ENCODE data around the gene KCNQ1. TPM values are rescaled to one million over a fixed set of nuclear protein-coding genes. Genes with fewer than 3 reads are reported as not detected.

The KCNQ1 gene
- total RNA-seq, 1 experiment from 2014 or later, result 9.2 TPM

DNA sequence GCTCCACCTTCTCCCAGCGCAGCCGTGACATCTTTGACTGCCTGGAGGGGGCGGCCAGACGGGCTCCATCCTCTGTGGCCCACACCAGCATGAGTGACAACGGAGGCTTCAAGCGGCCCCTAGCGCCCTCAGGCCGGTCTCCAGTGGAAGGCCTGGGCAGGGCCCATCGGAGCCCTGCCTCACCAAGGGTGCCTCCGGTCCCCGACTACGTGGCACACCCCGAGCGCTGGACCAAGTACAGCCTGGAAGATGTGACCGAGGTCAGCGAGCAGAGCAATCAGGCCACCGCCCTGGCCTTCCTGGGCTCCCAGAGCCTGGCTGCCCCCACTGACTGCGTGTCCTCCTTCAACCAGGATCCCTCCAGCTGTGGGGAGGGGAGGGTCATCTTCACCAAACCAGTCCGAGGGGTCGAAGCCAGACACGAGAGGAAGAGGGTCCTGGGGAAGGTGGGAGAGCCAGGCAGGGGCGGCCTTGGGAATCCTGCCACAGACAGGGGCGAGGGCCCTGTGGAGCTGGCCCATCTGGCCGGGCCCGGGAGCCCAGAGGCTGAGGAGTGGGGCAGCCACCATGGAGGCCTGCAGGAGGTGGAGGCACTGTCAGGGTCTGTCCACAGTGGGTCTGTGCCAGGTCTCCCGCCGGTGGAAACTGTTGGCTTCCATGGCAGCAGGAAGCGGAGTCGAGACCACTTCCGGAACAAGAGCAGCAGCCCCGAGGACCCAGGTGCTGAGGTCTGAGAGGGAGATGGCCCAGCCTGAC lies 41.7 kb upstream of the KCNQ1 start:
- no TSS peak for BruUV-seq (replicated peaks)
- Mint-ChIP-seq H3K27me3 (ENCODE audit: unreplicated experiment) (peaks cover 16% of the 10 kb centered on the region), H3K36me3 (ENCODE audit: insufficient read depth, unreplicated experiment) (peaks cover 58% of the 10 kb centered on the region), H3K9me3 (ENCODE audit: low read depth, unreplicated experiment) (no peaks in the 10 kb centered on the region), H3K4me1 (ENCODE audit: low read depth, unreplicated experiment) (no peaks in the 10 kb centered on the region), H3K4me3 (ENCODE audit: low read depth, unreplicated experiment) (peak overlapping the region; percentile 9), H3K27ac (ENCODE audit: unreplicated experiment) (no peak overlapping the region)
- intact Hi-C loops (cut with micrococcal nuclease; ENCODE audit: unreplicated experiment), result no loop called here
- CTCF ChIA-PET, result interaction anchor here (0.6 kb wide), 1 partner anchor 98 kb away, joined by 3 read pairs; no protein-coding TSS in a partner anchor
- TF ChIP-seq, protein P1, sequence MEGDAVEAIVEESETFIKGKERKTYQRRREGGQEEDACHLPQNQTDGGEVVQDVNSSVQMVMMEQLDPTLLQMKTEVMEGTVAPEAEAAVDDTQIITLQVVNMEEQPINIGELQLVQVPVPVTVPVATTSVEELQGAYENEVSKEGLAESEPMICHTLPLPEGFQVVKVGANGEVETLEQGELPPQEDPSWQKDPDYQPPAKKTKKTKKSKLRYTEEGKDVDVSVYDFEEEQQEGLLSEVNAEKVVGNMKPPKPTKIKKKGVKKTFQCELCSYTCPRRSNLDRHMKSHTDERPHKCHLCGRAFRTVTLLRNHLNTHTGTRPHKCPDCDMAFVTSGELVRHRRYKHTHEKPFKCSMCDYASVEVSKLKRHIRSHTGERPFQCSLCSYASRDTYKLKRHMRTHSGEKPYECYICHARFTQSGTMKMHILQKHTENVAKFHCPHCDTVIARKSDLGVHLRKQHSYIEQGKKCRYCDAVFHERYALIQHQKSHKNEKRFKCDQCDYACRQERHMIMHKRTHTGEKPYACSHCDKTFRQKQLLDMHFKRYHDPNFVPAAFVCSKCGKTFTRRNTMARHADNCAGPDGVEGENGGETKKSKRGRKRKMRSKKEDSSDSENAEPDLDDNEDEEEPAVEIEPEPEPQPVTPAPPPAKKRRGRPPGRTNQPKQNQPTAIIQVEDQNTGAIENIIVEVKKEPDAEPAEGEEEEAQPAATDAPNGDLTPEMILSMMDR (IDR thresholded peaks at IDR 0.05; ENCODE audit: unreplicated experiment), result no peak
- DNase-seq, result no peak

DNA sequence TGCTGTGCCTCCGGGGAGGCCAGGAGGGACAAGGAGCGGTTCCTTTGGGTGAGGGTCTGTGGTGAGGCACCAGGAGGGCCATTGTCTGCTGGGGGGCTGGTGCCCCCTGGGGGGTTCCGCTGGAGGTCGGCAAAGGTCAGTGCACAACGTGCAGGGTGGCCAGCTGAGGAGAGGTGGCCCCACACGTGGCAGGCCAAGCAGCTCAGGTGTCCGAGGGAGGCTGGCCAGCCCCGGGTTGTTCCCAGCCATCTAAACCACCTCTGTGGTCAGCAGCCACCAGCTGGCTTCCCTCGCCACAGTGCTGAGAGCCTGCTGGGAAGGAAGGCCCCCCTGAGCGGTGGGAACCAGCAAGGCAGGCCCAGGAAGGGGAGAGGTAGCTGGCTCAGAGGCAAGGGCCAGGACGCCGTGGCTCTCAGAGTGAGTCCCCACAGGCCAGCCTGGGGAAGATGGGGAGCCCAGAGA lies 40.0 kb upstream of the KCNQ1 start:
- no peak for DNase-seq
- H3K36me3 Mint-ChIP-seq (ENCODE audit: insufficient read depth, unreplicated experiment), result peaks cover 49% of the 10 kb centered on the region
- H3K9me3 Mint-ChIP-seq (ENCODE audit: low read depth, unreplicated experiment), result no peaks in the 10 kb centered on the region
- peaks cover 32% of the 10 kb centered on the region for H3K27me3 Mint-ChIP-seq (ENCODE audit: unreplicated experiment)
- no peak overlapping the region for H3K4me3 Mint-ChIP-seq (ENCODE audit: low read depth, unreplicated experiment)
- TF ChIP-seq, protein P1 (IDR thresholded peaks at IDR 0.05; ENCODE audit: unreplicated experiment), result no peak
- intact Hi-C loops (cut with micrococcal nuclease; ENCODE audit: unreplicated experiment), result no loop called here
- CTCF ChIA-PET, result no interaction called here
- H3K4me1 Mint-ChIP-seq (ENCODE audit: low read depth, unreplicated experiment), result no peaks in the 10 kb centered on the region
- BruUV-seq (replicated peaks), result no TSS peak
- no peak overlapping the region for H3K27ac Mint-ChIP-seq (ENCODE audit: unreplicated experiment)

DNA sequence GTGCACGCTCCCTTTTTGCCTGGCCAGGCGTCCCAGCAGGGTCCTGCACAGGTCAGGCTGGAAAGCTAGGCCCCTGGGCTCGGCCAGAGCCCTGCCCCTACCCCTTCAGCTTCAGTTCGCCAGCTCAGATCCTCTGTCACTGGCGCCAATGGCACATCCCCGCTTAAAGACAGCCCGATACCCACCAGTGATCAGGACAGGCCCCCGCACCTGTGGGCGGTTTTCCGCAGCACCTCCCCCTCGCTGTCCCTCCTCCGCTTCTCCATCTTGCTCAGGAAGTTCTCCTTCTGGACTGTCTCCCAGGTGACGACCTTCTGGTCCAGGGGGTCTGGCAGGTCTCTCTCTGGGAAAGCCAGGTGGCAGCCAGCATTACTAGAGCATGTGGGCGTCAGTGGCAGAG lies 38.4 kb upstream of the KCNQ1 start:
- H3K4me3 Mint-ChIP-seq (ENCODE audit: low read depth, unreplicated experiment), result no peak overlapping the region
- no peak for DNase-seq
- H3K36me3 Mint-ChIP-seq (ENCODE audit: insufficient read depth, unreplicated experiment), result peaks cover 32% of the 10 kb centered on the region
- intact Hi-C loops (cut with micrococcal nuclease; ENCODE audit: unreplicated experiment), result no loop called here
- CTCF ChIA-PET, result no interaction called here
- no peak overlapping the region for H3K27ac Mint-ChIP-seq (ENCODE audit: unreplicated experiment)
- no TSS peak for BruUV-seq (replicated peaks)
- TF ChIP-seq, protein P1 (IDR thresholded peaks at IDR 0.05; ENCODE audit: unreplicated experiment), result no peak
- H3K27me3 Mint-ChIP-seq (ENCODE audit: unreplicated experiment), result peaks cover 43% of the 10 kb centered on the region
- H3K4me1 Mint-ChIP-seq (ENCODE audit: low read depth, unreplicated experiment), result no peaks in the 10 kb centered on the region
- H3K9me3 Mint-ChIP-seq (ENCODE audit: low read depth, unreplicated experiment), result no peaks in the 10 kb centered on the region

DNA sequence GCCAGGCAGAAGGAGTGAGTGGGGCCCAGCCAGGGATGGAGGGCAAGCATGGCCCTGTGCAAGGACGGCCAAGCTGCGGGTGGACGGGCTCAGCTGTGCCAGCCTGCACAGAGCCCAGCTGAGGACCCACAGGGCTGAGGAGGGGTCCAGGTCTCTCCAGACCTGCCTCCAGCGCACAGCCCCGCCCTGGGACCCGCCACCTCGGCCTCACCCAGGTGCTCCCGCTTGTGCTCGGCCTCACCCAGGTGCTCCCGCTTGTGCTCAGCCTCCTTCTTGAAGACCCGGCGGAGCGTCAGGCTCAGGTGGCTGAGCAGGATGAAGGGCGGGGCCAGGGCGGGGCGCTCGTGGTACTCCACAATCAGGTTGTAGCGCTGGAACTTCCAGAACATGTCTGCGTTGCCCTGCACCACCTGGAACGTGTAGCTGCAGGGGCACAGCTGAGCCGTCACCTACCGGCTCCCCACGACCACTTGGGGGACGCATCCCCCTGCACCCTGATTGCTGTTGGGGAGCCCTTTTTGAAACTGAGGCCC lies 37.9 kb upstream of the KCNQ1 start:
- intact Hi-C loops (cut with micrococcal nuclease; ENCODE audit: unreplicated experiment), result no loop called here
- H3K27me3 Mint-ChIP-seq (ENCODE audit: unreplicated experiment), result peaks cover 47% of the 10 kb centered on the region
- no TSS peak for BruUV-seq (replicated peaks)
- no peak for DNase-seq
- TF ChIP-seq, protein P1 (IDR thresholded peaks at IDR 0.05; ENCODE audit: unreplicated experiment), result no peak
- H3K4me1 Mint-ChIP-seq (ENCODE audit: low read depth, unreplicated experiment), result no peaks in the 10 kb centered on the region
- CTCF ChIA-PET, result no interaction called here
- H3K4me3 Mint-ChIP-seq (ENCODE audit: low read depth, unreplicated experiment), result no peak overlapping the region
- no peak overlapping the region for H3K27ac Mint-ChIP-seq (ENCODE audit: unreplicated experiment)
- H3K9me3 Mint-ChIP-seq (ENCODE audit: low read depth, unreplicated experiment), result no peaks in the 10 kb centered on the region
- H3K36me3 Mint-ChIP-seq (ENCODE audit: insufficient read depth, unreplicated experiment), result peaks cover 28% of the 10 kb centered on the region

All from Calu3 (cell line).